Body of pancreas (tissue), 4 donors: Measurements from ENCODE around the gene FOXJ2.
"Not testable (repeated sequence)": the region's sequence is repeated elsewhere in the genome, so short reads cannot be mapped to it uniquely, and the experiment has no call there.

Experiments
- CTCF ChIP-seq, 7 experiments: fragments of 450-650 bp in 4 of 7; fragments of 200-600 bp in 3 of 7; sonication (generic) in 3 of 7; IDR thresholded peaks; one replicate each; pipeline ENCODE4 v1.5.1; 2016 to 2019; ENCODE audit warnings: antibody characterized with exemption in 7 of 7
- POLR2A ChIP-seq, 3 donors: fragments of 450-650 bp; IDR thresholded peaks; one replicate each; pipeline ENCODE4 v1.6.1; 2016; ENCODE audit warnings: antibody characterized with exemption in 3 of 3, mild to moderate bottlenecking in 2 of 3

GRCh38 chr12:8018213-8018612, 14.3 kb upstream of the FOXJ2 start:
- not testable (repeated sequence) for TF ChIP-seq POLR2A, CTCF (IDR thresholded peaks at IDR 0.05)
